ENCODE data around the gene SLC12A7.

GRCh38 chr5:1010181-1010510 lies 101.7 kb downstream of the SLC12A7 start:
- TF ChIP-seq TAF1 (IDR thresholded peaks at IDR 0.05; ENCODE audit: borderline replicate concordance, low read depth, low read length) (no peak), POLR2A (IDR thresholded peaks at IDR 0.05; ENCODE audit: low read depth, low read length) (no peak), POLR2AphosphoS5 (IDR thresholded peaks at IDR 0.05; ENCODE audit: low read depth, low read length) (no peak)
